ENCODE results near the gene LMO1. TPM values are rescaled to one million over a fixed set of nuclear protein-coding genes. Genes with fewer than 3 reads are reported as not detected.

Gene LMO1
- total and polyA plus RNA-seq, 9 of the 15 experiments (the other 6 are each of a cell fraction or from before 2014, with no cell fraction given), result not detected

- TF ChIP-seq ZNF263 (CRISPR knock-in tag; IDR thresholded peaks at IDR 0.05; ENCODE audit: borderline replicate concordance), result 0 out of 2 replicates have a peak, but pooled peaks have one; percentile 24
- TF ChIP-seq VEZF1 (CRISPR knock-in tag; IDR thresholded peaks at IDR 0.05), result peak; percentile 89
- no peak for TF ChIP-seq EHMT2 (IDR thresholded peaks at IDR 0.05)
- TF ChIP-seq ZNF277 (CRISPR knock-in tag; IDR thresholded peaks at IDR 0.05; ENCODE audit: borderline replicate concordance), result no peak
- TF ChIP-seq MAX (CRISPR knock-in tag; IDR thresholded peaks at IDR 0.05), result peak; percentile 84
- TF ChIP-seq ETV1 (tag; conservative IDR thresholded peaks at IDR 0.05; ENCODE audit: low read depth), result no peak
- peak; percentile 95 for TF ChIP-seq DPF2 (IDR thresholded peaks at IDR 0.05)
- TF ChIP-seq TBL1XR1 (IDR thresholded peaks at IDR 0.05; ENCODE audit: low read length in 2 of 2), result peak; percentile 83 to 84; a peak in 3 of 4 replicates
- no peak for TF ChIP-seq XRCC4 (IDR thresholded peaks at IDR 0.05; ENCODE audit: extremely low read depth, insufficient read depth, insufficient read length)
- TF ChIP-seq SIX5 (IDR thresholded peaks at IDR 0.05; ENCODE audit: borderline replicate concordance in 1 of 2, insufficient read depth in 1 of 2, low read depth in 1 of 2, low read length in 2 of 2), result no peak
- peak in 1 of 2 experiments; percentile 54; a peak in 1 of 4 replicates for TF ChIP-seq MLLT1 (IDR thresholded peaks at IDR 0.05)
- no peak for TF ChIP-seq PRDM10 (IDR thresholded peaks at IDR 0.05; ENCODE audit: partially characterized antibody)
- peak; percentile 45 to 80; a peak in 2 of 4 replicates for TF ChIP-seq ARNT (IDR thresholded peaks at IDR 0.05)
- TF ChIP-seq TRIM24 (IDR thresholded peaks at IDR 0.05), result peak; percentile 92 to 94
- no peak for TF ChIP-seq RBM14 (IDR thresholded peaks at IDR 0.05; ENCODE audit: borderline replicate concordance, insufficient read depth, low read depth, low read length)
- peak; percentile 27 to 88; a peak in 3 of 4 replicates for TF ChIP-seq RCOR1 (IDR thresholded peaks at IDR 0.05; ENCODE audit: borderline replicate concordance in 1 of 2, low read depth in 2 of 2, low read length in 2 of 2)
- TF ChIP-seq CREM (IDR thresholded peaks at IDR 0.05; ENCODE audit: low read depth), result peak; percentile 43; the same call in 1 of the 2 replicates
- peak; percentile 40 for TF ChIP-seq MEIS2 (IDR thresholded peaks at IDR 0.05; ENCODE audit: partially characterized antibody)
- 0 out of 2 replicates have a peak, but pooled peaks have one; percentile 63 for TF ChIP-seq ELF4 (CRISPR knock-in tag; IDR thresholded peaks at IDR 0.05)
Observed at GRCh38 chr11:8206251-8207079, 57.2 kb downstream of the LMO1 start (continued).
